ENCODE data around the gene DACH1.

DNA sequence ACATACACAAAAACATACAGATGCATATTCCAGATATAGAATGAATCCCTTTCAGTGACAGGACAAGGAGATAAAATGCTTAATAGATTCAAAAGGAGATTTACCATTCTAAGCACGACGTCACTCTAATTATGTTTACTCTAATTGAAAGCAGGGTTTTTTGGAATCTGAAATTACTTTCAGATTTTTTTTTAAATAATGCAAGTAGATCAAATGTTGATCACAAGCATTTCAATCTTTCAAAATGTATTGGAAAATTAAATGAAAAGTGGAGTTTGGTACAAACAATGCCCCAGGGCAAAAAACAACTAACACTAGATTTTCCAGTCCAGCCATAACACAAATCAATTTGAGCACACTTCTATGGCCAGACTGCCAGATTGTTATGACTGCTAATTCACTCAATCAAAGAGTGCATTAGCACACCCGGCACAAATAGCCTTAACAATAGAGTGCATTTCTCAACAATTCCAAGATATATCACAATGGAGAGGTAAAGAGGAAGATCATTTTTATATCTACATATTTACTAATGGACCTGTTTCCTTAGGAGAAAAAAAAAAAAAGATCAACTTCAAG is 4.3 kb upstream of the DACH1 start:
- TF ChIP-seq, protein P1, sequence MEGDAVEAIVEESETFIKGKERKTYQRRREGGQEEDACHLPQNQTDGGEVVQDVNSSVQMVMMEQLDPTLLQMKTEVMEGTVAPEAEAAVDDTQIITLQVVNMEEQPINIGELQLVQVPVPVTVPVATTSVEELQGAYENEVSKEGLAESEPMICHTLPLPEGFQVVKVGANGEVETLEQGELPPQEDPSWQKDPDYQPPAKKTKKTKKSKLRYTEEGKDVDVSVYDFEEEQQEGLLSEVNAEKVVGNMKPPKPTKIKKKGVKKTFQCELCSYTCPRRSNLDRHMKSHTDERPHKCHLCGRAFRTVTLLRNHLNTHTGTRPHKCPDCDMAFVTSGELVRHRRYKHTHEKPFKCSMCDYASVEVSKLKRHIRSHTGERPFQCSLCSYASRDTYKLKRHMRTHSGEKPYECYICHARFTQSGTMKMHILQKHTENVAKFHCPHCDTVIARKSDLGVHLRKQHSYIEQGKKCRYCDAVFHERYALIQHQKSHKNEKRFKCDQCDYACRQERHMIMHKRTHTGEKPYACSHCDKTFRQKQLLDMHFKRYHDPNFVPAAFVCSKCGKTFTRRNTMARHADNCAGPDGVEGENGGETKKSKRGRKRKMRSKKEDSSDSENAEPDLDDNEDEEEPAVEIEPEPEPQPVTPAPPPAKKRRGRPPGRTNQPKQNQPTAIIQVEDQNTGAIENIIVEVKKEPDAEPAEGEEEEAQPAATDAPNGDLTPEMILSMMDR (IDR thresholded peaks at IDR 0.05) = no peak
- no peak for TF ChIP-seq POLR2A (IDR thresholded peaks at IDR 0.05)
